Esophagus muscularis mucosa (tissue), 4 donors: ENCODE results near the gene CCDC186. TPM values are rescaled to one million over a fixed set of nuclear protein-coding genes. Genes with fewer than 3 reads are reported as not detected.

Source experiments
- DNase-seq: peaks from one replicate; pipeline ENCODE4 v3.0.0-alpha.2; 2017; ENCODE audit errors: extremely low spot score
- H3K27ac ChIP-seq, 4 donors: fragments of 200-600 bp; sonication (generic); replicated peaks in 1 of 4; 1 replicate in 3 of 4; 2 replicates in 1 of 4; pipeline ENCODE4 v1.5.1; 2016 to 2019; ENCODE audit warnings: mild to moderate bottlenecking in 1 of 4
- H3K27me3 ChIP-seq, 4 donors: fragments of 200-600 bp; sonication (generic); one replicate each; pipeline versions ENCODE4 v1.5.1 to v1.6.0; 2016 to 2019
- H3K36me3 ChIP-seq, 4 donors: fragments of 200-600 bp; sonication (generic); one replicate each; pipeline ENCODE4 v1.5.1; 2016 to 2019
- H3K4me1 ChIP-seq, 4 donors: fragments of 200-600 bp; sonication (generic); one replicate each; pipeline ENCODE4 v1.5.1; 2016 to 2019
- H3K4me3 ChIP-seq, 4 donors: fragments of 200-600 bp; sonication (generic); 1 replicate in 2 of 4; 2 replicates in 2 of 4; pipeline ENCODE4 v1.5.1; 2016 to 2019; ENCODE audit warnings: mild to moderate bottlenecking in 4 of 4, moderate library complexity in 1 of 4
- H3K9me3 ChIP-seq, 4 donors: fragments of 200-600 bp; sonication (generic); 1 replicate in 3 of 4; 2 replicates in 1 of 4; pipeline ENCODE4 v1.5.1; 2016 to 2019
- CTCF ChIP-seq, 3 experiments: fragments of 200-600 bp in 2 of 3; fragments of 450-650 bp in 1 of 3; sonication (generic) in 2 of 3; IDR thresholded peaks; one replicate each; pipeline ENCODE4 v1.5.1; 2017 to 2019; ENCODE audit warnings: antibody characterized with exemption in 3 of 3, mild to moderate bottlenecking in 2 of 3, moderate library complexity in 1 of 3
- EP300 ChIP-seq: sonication (generic); formaldehyde crosslinking; IDR thresholded peaks from one replicate; pipeline ENCODE4 v1.6.1; 2017; ENCODE audit warnings: antibody characterized with exemption
- POLR2A ChIP-seq: fragments of 450-650 bp; IDR thresholded peaks from one replicate; pipeline ENCODE4 v1.6.1; 2017; ENCODE audit warnings: antibody characterized with exemption, moderate library complexity, mild to moderate bottlenecking, low read depth
- POLR2AphosphoS5 ChIP-seq, 2 donors: sonication (generic); formaldehyde crosslinking; IDR thresholded peaks; one replicate each; pipeline ENCODE4 v1.6.1; 2017; ENCODE audit warnings: antibody characterized with exemption in 2 of 2
- WGBS: methylation state at CpG from one replicate; pipeline ENCODE4 v1.1.5; 2018; 5-methylcytosine and 5-hydroxymethylcytosine counted together
- intact Hi-C: fragments of 100-400 bp; cut with DNase I; formaldehyde crosslinking; loops from one replicate; pipeline ENCODE4 v1.15.1; 2023
- total RNA-seq, 4 donors: library from RNA; depleted of rRNA; stranded (reverse); fragments of >200 nt; gene quantifications; one replicate each; pipeline versions ENCODE4 v1.1.0 to v1.2.1, GENCODE V29; 2016

Gene CCDC186
- total RNA-seq, 4 donors from 2014 or later = 13.8 to 25.7 (median 20.9) TPM

- Histone ChIP-seq H3K4me1 (no peaks in the 10 kb centered on the region), H3K27ac (no peak overlapping the region), H3K36me3 (no peaks in the 10 kb centered on the region), H3K27me3 (no peaks in the 10 kb centered on the region), H3K4me3 (no peak overlapping the region), H3K9me3 (no peaks in the 10 kb centered on the region)
- TF ChIP-seq CTCF (IDR thresholded peaks at IDR 0.05) (no peak), POLR2A (no peak), EP300 (no peak), POLR2AphosphoS5 (IDR thresholded peaks at IDR 0.05) (no peak)
- WGBS = 83% methylated on average over 3 of the region's 3 CpGs
- intact Hi-C loops = no loop called here
- DNase-seq = no peak
These were observed 28.8 kb upstream of the CCDC186 start for GRCh38 chr10:114202812-114203211.

DNA sequence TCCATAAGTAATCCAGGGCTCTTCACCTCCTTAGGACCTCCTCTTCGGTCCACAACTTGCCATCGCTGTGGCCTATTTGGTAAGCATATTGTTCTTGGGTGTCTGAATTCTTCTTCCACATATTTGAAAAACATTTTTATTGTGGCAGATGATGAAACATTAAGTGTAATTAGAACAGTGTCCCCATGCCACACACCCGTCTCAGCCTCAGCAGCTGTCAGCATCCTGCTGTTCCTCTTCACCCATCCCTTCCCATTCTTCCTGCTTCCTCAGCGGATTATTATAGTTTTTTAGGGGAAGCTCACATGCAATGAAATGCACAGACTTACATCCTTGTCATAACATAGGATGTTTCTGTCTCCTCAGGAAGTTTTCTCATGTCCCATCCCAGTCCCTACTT lies 25.2 kb upstream of the CCDC186 start:
- DNase-seq = no peak
- no peak overlapping the region for H3K27ac ChIP-seq
- no peaks in the 10 kb centered on the region for H3K9me3 ChIP-seq
- WGBS = 90% methylated on average over 4 of the region's 4 CpGs
- no peak for TF ChIP-seq POLR2A
- TF ChIP-seq CTCF (IDR thresholded peaks at IDR 0.05) = no peak
- no peak for TF ChIP-seq POLR2AphosphoS5 (IDR thresholded peaks at IDR 0.05)
- TF ChIP-seq EP300 = no peak
- intact Hi-C loops = no loop called here
- no peak overlapping the region for H3K4me3 ChIP-seq
- no peaks in the 10 kb centered on the region for H3K27me3 ChIP-seq
- no peaks in the 10 kb centered on the region for H3K4me1 ChIP-seq
- no peaks in the 10 kb centered on the region for H3K36me3 ChIP-seq

DNA sequence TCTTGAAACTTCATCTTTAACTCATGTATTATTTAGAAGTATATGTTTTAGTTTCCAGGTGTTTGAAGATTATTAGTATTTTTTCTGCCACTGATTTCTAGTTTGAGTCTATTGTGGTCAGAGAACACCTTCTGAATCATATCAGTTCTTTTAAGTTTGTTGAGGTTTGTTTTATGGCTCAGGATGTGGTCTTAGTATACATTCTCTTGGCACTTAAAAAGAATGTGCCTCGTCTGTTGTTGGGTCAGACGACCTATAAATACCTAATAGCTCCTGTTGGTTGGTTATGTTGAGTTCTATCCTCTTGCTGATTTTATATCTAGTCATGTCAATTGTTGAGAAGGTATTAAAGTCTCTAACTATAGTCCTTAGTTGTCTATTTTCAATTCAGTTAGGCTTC lies 21.1 kb upstream of the CCDC186 start:
- H3K36me3 ChIP-seq = no peaks in the 10 kb centered on the region
- TF ChIP-seq EP300 = no peak
- WGBS = 74% methylated on average over 2 of the region's 2 CpGs
- H3K9me3 ChIP-seq = no peaks in the 10 kb centered on the region
- H3K4me1 ChIP-seq = no peaks in the 10 kb centered on the region
- H3K27ac ChIP-seq = no peak overlapping the region
- H3K4me3 ChIP-seq = no peak overlapping the region
- H3K27me3 ChIP-seq = no peaks in the 10 kb centered on the region
- DNase-seq = no peak
- intact Hi-C loops = no loop called here

DNA sequence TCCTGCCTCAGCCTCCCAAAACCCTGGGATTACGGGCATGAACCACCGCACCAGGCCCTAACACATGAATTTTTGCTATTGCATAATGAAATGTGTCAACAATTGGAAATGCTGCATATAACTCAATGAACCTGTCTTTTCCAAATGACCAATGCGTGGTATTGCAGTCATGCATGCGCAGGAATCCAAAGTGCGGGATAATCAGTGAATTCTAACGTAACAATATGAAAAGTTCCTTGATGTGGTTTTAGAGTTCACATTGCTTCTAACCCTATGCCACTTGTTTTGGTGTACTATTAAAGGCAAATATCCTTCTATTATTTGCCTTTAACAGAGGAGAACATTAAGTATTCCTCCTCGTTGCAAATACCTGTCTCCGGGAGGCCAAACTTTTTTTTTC lies 15.7 kb upstream of the CCDC186 start:
- Histone ChIP-seq H3K4me1 (no peaks in the 10 kb centered on the region), H3K27ac (no peak overlapping the region), H3K4me3 (no peak overlapping the region), H3K36me3 (no peaks in the 10 kb centered on the region), H3K27me3 (no peaks in the 10 kb centered on the region), H3K9me3 (no peaks in the 10 kb centered on the region)
- intact Hi-C loops = no loop called here
- DNase-seq = no peak
- WGBS = 96% methylated on average over 8 of the region's 8 CpGs
- TF ChIP-seq CTCF (IDR thresholded peaks at IDR 0.05) (no peak), EP300 (no peak), POLR2A (no peak), POLR2AphosphoS5 (IDR thresholded peaks at IDR 0.05) (no peak)

- intact Hi-C loops = no loop called here
- Histone ChIP-seq H3K27ac (no peak overlapping the region), H3K27me3 (no peaks in the 10 kb centered on the region), H3K4me3 (no peak overlapping the region), H3K4me1 (no peaks in the 10 kb centered on the region), H3K36me3 (no peaks in the 10 kb centered on the region), H3K9me3 (no peaks in the 10 kb centered on the region)
- DNase-seq = no peak
- 96% methylated on average over 3 of the region's 3 CpGs for WGBS
- TF ChIP-seq POLR2AphosphoS5 (IDR thresholded peaks at IDR 0.05) (no peak), CTCF (IDR thresholded peaks at IDR 0.05) (no peak), EP300 (no peak), POLR2A (no peak)
These were observed 14.9 kb upstream of the CCDC186 start for GRCh38 chr10:114188900-114189299.
